Suprapubic skin (tissue), 3 donors: ENCODE measurements around the gene RSF1.

ENCODE experiments used
- CTCF ChIP-seq, 2 donors: fragments of 200-600 bp in 1 of 2; fragments of 450-650 bp in 1 of 2; sonication (generic) in 1 of 2; IDR thresholded peaks; one replicate each; pipeline ENCODE4 v1.5.1; 2016 to 2019; ENCODE audit warnings: antibody characterized with exemption in 2 of 2, mild to moderate bottlenecking in 1 of 2, moderate library complexity in 1 of 2
- POLR2A ChIP-seq, 2 donors: fragments of 450-650 bp; IDR thresholded peaks; one replicate each; pipeline ENCODE4 v1.6.1; 2017; ENCODE audit warnings: antibody characterized with exemption in 2 of 2, mild to moderate bottlenecking in 2 of 2, moderate library complexity in 2 of 2

GRCh38 chr11:77661670-77662069, 158.9 kb downstream of the RSF1 start:
- TF ChIP-seq CTCF (IDR thresholded peaks at IDR 0.05) (no peak), POLR2A (IDR thresholded peaks at IDR 0.05) (no peak)
